HL-60 (cell line): ENCODE results near the gene BRAP.

Experiments
- DNase-seq, 2 experiments: peaks; one replicate each; pipeline ENCODE4 v3.0.0-alpha.2; 2010 to 2020; ENCODE audit warnings: low read depth in 1 of 2, low spot score in 1 of 2
- H3K27ac ChIP-seq: fragments of 250-450 bp; sonication (Bioruptor Pico); replicated peaks from 2 replicates; pipeline ENCODE4 v1.5.1; 2020; ENCODE audit warnings: mild to moderate bottlenecking, moderate library complexity
- H3K27me3 ChIP-seq: fragments of 250-450 bp; sonication (Bioruptor Pico); 2 replicates; pipeline ENCODE4 v1.5.1; 2021; ENCODE audit warnings: mild to moderate bottlenecking, moderate library complexity; ENCODE audit not compliant: insufficient read depth, poor library complexity, severe bottlenecking
- H3K4me3 ChIP-seq: replicated peaks from 2 replicates; pipeline ENCODE4 v1.5.1; 2011; ENCODE audit warnings: mild to moderate bottlenecking, control low read depth, low read length; ENCODE audit not compliant: insufficient read depth
- GABPA ChIP-seq: IDR thresholded peaks from 2 replicates; pipeline ENCODE4 v1.6.1; 2012; ENCODE audit warnings: low read depth
- POLR2AphosphoS5 ChIP-seq: IDR thresholded peaks from 2 replicates; pipeline ENCODE4 v1.6.1; 2012; ENCODE audit warnings: low read depth
- SPI1 ChIP-seq: IDR thresholded peaks from 2 replicates; pipeline ENCODE4 v1.6.1; 2012; ENCODE audit warnings: low read depth, mild to moderate bottlenecking, borderline replicate concordance
- TF ChIP-seq, protein P1 (sequence below): IDR thresholded peaks from 2 replicates; pipeline ENCODE4 v1.6.1; 2012; ENCODE audit warnings: low read depth; ENCODE audit not compliant: insufficient replicate concordance
- TF ChIP-seq, protein P2 (sequence below): IDR thresholded peaks from one replicate; pipeline ENCODE4 v1.5.1; 2011; ENCODE audit warnings: low read length, control low read depth, inconsistent platforms; ENCODE audit not compliant: insufficient read depth

BRAP gene

DNA sequence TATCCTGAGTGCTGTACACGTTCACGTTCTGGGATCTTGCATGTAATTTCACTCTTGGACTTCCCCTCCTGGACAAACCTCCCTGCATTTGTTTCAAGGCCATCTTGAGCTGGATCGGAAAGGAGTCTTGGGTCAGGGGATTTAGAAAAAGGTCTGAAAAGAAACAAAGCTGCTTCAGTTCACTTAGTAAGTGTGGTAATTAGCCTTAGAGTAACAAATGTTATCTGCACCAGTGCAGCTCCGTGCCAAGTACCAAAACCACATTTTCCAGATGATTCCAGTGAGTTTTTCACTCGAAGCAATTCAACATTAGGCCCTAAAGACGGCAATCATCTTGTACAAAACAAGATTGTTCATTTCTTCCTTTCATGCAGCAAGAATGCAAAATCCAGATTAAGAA lies 47.2 kb downstream of the BRAP start:
- H3K27ac ChIP-seq: no peak overlapping the region

DNA sequence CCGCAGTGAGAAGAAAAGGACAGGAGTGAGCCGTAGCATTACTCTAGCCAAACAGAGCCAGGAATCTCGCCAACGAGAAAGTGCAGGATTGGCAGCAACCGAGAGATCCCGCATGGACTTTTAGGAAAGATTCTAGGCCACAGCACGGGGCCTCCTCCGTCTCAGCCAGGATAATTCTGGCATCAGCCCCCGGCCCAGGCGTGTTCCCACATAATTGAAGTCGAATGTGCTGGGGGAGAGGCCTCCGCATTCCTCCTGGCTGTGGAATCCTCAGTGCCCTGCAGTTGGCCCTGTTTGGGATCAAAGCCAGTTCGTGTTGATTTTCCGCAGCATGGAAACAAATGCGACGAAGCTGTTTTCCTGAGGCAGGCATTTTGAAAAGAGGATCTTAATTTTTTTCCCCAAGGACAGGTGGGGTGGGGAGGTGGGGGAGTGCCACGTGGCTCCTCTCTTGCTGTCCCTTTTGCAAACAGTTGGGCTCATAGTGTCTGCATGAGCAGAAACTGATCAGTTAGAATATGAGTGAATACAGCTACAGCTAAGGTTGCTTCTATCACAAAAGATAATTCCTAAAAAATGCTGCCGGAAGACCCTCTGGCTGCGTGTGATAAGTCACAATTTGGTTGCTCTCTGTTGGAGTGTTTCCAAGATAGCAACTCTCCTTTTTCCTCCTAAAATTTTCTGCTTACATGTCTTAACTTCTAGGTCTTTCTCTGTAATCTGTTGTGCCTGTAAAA lies 49.4 kb downstream of the BRAP start:
- no peak for DNase-seq
- Histone ChIP-seq H3K27ac (no peak overlapping the region), H3K27me3 (no peaks in the 10 kb centered on the region), H3K4me3 (no peak overlapping the region)
- TF ChIP-seq SPI1 (no peak), POLR2AphosphoS5 (no peak), GABPA (no peak)
- TF ChIP-seq, protein P1, sequence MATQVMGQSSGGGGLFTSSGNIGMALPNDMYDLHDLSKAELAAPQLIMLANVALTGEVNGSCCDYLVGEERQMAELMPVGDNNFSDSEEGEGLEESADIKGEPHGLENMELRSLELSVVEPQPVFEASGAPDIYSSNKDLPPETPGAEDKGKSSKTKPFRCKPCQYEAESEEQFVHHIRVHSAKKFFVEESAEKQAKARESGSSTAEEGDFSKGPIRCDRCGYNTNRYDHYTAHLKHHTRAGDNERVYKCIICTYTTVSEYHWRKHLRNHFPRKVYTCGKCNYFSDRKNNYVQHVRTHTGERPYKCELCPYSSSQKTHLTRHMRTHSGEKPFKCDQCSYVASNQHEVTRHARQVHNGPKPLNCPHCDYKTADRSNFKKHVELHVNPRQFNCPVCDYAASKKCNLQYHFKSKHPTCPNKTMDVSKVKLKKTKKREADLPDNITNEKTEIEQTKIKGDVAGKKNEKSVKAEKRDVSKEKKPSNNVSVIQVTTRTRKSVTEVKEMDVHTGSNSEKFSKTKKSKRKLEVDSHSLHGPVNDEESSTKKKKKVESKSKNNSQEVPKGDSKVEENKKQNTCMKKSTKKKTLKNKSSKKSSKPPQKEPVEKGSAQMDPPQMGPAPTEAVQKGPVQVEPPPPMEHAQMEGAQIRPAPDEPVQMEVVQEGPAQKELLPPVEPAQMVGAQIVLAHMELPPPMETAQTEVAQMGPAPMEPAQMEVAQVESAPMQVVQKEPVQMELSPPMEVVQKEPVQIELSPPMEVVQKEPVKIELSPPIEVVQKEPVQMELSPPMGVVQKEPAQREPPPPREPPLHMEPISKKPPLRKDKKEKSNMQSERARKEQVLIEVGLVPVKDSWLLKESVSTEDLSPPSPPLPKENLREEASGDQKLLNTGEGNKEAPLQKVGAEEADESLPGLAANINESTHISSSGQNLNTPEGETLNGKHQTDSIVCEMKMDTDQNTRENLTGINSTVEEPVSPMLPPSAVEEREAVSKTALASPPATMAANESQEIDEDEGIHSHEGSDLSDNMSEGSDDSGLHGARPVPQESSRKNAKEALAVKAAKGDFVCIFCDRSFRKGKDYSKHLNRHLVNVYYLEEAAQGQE: no peak
- TF ChIP-seq, protein P2, sequence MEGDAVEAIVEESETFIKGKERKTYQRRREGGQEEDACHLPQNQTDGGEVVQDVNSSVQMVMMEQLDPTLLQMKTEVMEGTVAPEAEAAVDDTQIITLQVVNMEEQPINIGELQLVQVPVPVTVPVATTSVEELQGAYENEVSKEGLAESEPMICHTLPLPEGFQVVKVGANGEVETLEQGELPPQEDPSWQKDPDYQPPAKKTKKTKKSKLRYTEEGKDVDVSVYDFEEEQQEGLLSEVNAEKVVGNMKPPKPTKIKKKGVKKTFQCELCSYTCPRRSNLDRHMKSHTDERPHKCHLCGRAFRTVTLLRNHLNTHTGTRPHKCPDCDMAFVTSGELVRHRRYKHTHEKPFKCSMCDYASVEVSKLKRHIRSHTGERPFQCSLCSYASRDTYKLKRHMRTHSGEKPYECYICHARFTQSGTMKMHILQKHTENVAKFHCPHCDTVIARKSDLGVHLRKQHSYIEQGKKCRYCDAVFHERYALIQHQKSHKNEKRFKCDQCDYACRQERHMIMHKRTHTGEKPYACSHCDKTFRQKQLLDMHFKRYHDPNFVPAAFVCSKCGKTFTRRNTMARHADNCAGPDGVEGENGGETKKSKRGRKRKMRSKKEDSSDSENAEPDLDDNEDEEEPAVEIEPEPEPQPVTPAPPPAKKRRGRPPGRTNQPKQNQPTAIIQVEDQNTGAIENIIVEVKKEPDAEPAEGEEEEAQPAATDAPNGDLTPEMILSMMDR: no peak

More for the DNA sequence above, 47.2 kb downstream of the BRAP start:
- DNase-seq: no peak
- Histone ChIP-seq H3K27me3 (no peaks in the 10 kb centered on the region), H3K4me3 (no peak overlapping the region)
- TF ChIP-seq, protein P1: no peak
- no peak for TF ChIP-seq POLR2AphosphoS5
- TF ChIP-seq, protein P2: no peak
- TF ChIP-seq GABPA: no peak
- TF ChIP-seq SPI1: no peak

DNA sequence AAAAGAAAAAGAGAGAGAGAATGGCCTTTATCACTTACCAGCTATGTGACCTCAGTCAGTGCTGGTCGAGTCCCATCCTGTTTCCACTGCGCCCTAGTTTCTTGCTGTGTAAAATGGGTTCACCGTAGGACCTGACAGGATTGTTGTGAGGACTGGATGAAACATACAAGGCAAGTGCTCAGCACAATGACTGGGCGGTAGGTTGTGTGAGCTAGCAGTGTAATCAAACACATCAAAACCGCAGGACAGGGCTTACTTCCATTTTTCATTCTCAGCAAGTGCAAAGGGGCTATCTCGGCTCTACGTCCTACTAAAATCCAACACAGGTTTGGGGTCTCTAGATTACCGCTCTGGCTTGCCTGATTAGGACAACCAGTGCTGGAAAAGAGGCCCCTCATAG lies 50.2 kb downstream of the BRAP start:
- Histone ChIP-seq H3K27me3 (no peaks in the 10 kb centered on the region), H3K27ac (no peak overlapping the region), H3K4me3 (no peak overlapping the region)
- TF ChIP-seq GABPA: no peak
- TF ChIP-seq, protein P1: no peak
- TF ChIP-seq POLR2AphosphoS5: no peak
- no peak for TF ChIP-seq SPI1
- TF ChIP-seq, protein P2: no peak
- peak in 1 of 2 experiments; percentile 40 for DNase-seq
